HEK293 (cell line): ENCODE results near the gene SPDYC.

ENCODE experiments used
- CTCF ChIA-PET: fragments of 350-600 bp; formaldehyde crosslinking; extraction: SDS; loops from one replicate; lab custom pipeline; 2021; ENCODE audit warnings: antibody characterized with exemption; lab: Yijun Ruan, JAX
- POLR2A ChIA-PET: fragments of 300-600 bp; formaldehyde crosslinking; extraction: SDS; loops from one replicate; lab custom pipeline; 2020; ENCODE audit warnings: antibody characterized with exemption, inconsistent platforms; lab: Yijun Ruan, JAX
- H3K27ac ChIP-seq: fragments of 200-500 bp; sonication (Bioruptor generic); 2 replicates; pipeline ENCODE4 v1.5.1; 2014; ENCODE audit warnings: low read depth, low read length, control low read depth, inconsistent platforms; ENCODE audit errors: extremely low read depth
- H3K36me3 ChIP-seq, 2 experiments: fragments of 200-500 bp in 1 of 2; sonication (Bioruptor generic) in 1 of 2; 1 replicate in 1 of 2; 2 replicates in 1 of 2; pipeline ENCODE4 v1.5.1; 2014 to 2017; ENCODE audit warnings: inconsistent platforms in 2 of 2, low read length in 2 of 2; ENCODE audit not compliant: control insufficient read depth in 2 of 2, insufficient read depth in 1 of 2
- H3K4me1 ChIP-seq: fragments of 200-500 bp; sonication (Bioruptor generic); 2 replicates; pipeline ENCODE4 v1.5.1; 2014; ENCODE audit warnings: mild to moderate bottlenecking, low read length, inconsistent platforms; ENCODE audit not compliant: control insufficient read depth, insufficient read depth
- H3K4me3 ChIP-seq: 2 replicates; pipeline ENCODE4 v1.5.1; 2011; ENCODE audit warnings: low read depth, mild to moderate bottlenecking, control low read depth, low read length, moderate library complexity
- H3K9me3 ChIP-seq: fragments of 200-500 bp; sonication (Bioruptor generic); 2 replicates; pipeline ENCODE4 v1.5.1; 2014; ENCODE audit warnings: low read depth, low read length, inconsistent platforms; ENCODE audit not compliant: control insufficient read depth, insufficient read depth
- GLI4 ChIP-seq: fragments of 450-650 bp; formaldehyde crosslinking; IDR thresholded peaks from 2 replicates; pipeline ENCODE4 v1.5.1; 2016; ENCODE audit warnings: missing biosample characterization, missing genetic modification characterization
- MZF1 ChIP-seq: fragments of 450-650 bp; formaldehyde crosslinking; IDR thresholded peaks from 2 replicates; pipeline ENCODE4 v1.5.1; 2017; ENCODE audit warnings: missing biosample characterization, missing genetic modification characterization, borderline replicate concordance
- ZNF335 ChIP-seq: fragments of 450-650 bp; formaldehyde crosslinking; conservative IDR thresholded peaks from 2 replicates; pipeline ENCODE4 v1.5.1; 2016; ENCODE audit warnings: missing biosample characterization, missing genetic modification characterization
- ZNF341 ChIP-seq: fragments of 450-650 bp; formaldehyde crosslinking; IDR thresholded peaks from 2 replicates; pipeline ENCODE4; 2016; ENCODE audit warnings: low read depth, missing biosample characterization, missing genetic modification characterization
- ZNF354C ChIP-seq: fragments of 450-650 bp; formaldehyde crosslinking; IDR thresholded peaks from 2 replicates; pipeline ENCODE4 v1.5.1; 2016; ENCODE audit warnings: missing biosample characterization, missing genetic modification characterization, low read depth, borderline replicate concordance
- ZNF658 ChIP-seq: fragments of 450-650 bp; formaldehyde crosslinking; IDR thresholded peaks from 2 replicates; pipeline ENCODE4; 2016; ENCODE audit warnings: missing biosample characterization, missing genetic modification characterization
- ZXDB ChIP-seq: fragments of 450-650 bp; formaldehyde crosslinking; IDR thresholded peaks from 2 replicates; pipeline ENCODE4 v1.5.1; 2016; ENCODE audit warnings: missing biosample characterization, missing genetic modification characterization
- TF ChIP-seq, protein P1 (sequence below): fragments of 450-650 bp; formaldehyde crosslinking; IDR thresholded peaks from 2 replicates; pipeline ENCODE4 v1.5.1; 2016; ENCODE audit warnings: missing biosample characterization, missing genetic modification characterization
- TF ChIP-seq, protein P2 (sequence below): fragments of 450-650 bp; formaldehyde crosslinking; IDR thresholded peaks from 2 replicates; pipeline ENCODE4 v1.5.1; 2016; ENCODE audit warnings: missing biosample characterization, missing genetic modification characterization
- TF ChIP-seq, protein P3 (sequence below): fragments of 450-650 bp; formaldehyde crosslinking; IDR thresholded peaks from 2 replicates; pipeline ENCODE4 v1.5.1; 2016; ENCODE audit warnings: missing biosample characterization, missing genetic modification characterization, low read depth
- TF ChIP-seq, protein P4 (sequence below): fragments of 450-650 bp; formaldehyde crosslinking; IDR thresholded peaks from 2 replicates; pipeline ENCODE4 v1.5.1; 2016; ENCODE audit warnings: missing biosample characterization, missing genetic modification characterization

SPDYC gene

DNA sequence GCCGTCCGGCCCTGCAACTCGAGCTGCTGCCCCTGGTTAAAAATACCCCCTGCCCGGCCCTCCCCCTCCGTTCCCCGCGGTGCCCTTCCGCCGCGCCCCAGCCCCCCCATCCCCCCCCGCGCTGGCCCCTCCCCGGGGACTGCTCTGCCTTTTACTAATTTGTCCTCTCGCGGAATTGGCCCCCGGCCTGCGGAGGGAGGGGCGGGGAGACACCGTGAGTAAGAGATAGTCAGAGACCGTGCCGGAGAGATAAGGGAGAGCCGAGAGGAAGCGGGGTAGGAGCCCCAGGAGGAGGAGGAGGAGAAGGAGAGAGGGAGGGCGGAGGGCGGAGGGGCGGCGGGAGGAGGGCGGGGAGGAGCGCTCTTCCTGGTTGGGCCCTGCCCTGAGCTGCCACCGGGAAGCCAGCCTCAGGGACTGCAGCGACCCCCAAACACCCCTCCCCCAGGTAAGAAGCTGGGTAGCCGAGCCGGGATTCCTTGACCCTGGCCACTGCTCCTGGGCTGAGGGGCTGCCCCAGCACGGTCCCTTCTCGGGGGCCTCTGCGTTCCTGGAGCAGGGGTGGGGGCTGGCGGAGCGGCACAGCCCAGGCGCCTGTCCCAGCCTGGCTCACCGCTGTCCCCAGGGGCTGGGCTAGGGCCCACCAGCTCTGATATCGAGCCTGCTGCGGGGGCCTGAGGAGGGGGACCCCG is 11.7 kb downstream of the SPDYC start, which contains the start of gene CAPN1 (continued):
- TF ChIP-seq MZF1 (tag by site-specific recombination) (no peak), GLI4 (tag by site-specific recombination) (no peak), ZNF335 (tag by site-specific recombination) (peak; percentile 92), ZNF354C (tag by site-specific recombination) (no peak), ZNF341 (tag by site-specific recombination) (peak; percentile 97), ZXDB (tag by site-specific recombination) (0 out of 2 replicates have a peak, but pooled peaks have one; percentile 41)
- TF ChIP-seq, protein P1, sequence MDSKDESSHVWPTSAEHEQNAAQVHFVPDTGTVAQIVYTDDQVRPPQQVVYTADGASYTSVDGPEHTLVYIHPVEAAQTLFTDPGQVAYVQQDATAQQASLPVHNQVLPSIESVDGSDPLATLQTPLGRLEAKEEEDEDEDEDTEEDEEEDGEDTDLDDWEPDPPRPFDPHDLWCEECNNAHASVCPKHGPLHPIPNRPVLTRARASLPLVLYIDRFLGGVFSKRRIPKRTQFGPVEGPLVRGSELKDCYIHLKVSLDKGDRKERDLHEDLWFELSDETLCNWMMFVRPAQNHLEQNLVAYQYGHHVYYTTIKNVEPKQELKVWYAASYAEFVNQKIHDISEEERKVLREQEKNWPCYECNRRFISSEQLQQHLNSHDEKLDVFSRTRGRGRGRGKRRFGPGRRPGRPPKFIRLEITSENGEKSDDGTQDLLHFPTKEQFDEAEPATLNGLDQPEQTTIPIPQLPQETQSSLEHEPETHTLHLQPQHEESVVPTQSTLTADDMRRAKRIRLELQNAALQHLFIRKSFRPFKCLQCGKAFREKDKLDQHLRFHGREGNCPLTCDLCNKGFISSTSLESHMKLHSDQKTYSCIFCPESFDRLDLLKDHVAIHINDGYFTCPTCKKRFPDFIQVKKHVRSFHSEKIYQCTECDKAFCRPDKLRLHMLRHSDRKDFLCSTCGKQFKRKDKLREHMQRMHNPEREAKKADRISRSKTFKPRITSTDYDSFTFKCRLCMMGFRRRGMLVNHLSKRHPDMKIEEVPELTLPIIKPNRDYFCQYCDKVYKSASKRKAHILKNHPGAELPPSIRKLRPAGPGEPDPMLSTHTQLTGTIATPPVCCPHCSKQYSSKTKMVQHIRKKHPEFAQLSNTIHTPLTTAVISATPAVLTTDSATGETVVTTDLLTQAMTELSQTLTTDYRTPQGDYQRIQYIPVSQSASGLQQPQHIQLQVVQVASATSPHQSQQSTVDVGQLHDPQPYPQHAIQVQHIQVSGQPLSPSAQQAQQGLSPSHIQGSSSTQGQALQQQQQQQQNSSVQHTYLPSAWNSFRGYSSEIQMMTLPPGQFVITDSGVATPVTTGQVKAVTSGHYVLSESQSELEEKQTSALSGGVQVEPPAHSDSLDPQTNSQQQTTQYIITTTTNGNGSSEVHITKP (tag by site-specific recombination) = no peak
- TF ChIP-seq, protein P2, sequence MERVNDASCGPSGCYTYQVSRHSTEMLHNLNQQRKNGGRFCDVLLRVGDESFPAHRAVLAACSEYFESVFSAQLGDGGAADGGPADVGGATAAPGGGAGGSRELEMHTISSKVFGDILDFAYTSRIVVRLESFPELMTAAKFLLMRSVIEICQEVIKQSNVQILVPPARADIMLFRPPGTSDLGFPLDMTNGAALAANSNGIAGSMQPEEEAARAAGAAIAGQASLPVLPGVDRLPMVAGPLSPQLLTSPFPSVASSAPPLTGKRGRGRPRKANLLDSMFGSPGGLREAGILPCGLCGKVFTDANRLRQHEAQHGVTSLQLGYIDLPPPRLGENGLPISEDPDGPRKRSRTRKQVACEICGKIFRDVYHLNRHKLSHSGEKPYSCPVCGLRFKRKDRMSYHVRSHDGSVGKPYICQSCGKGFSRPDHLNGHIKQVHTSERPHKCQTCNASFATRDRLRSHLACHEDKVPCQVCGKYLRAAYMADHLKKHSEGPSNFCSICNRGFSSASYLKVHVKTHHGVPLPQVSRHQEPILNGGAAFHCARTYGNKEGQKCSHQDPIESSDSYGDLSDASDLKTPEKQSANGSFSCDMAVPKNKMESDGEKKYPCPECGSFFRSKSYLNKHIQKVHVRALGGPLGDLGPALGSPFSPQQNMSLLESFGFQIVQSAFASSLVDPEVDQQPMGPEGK (tag by site-specific recombination) = peak; percentile 61
- TF ChIP-seq, protein P3, sequence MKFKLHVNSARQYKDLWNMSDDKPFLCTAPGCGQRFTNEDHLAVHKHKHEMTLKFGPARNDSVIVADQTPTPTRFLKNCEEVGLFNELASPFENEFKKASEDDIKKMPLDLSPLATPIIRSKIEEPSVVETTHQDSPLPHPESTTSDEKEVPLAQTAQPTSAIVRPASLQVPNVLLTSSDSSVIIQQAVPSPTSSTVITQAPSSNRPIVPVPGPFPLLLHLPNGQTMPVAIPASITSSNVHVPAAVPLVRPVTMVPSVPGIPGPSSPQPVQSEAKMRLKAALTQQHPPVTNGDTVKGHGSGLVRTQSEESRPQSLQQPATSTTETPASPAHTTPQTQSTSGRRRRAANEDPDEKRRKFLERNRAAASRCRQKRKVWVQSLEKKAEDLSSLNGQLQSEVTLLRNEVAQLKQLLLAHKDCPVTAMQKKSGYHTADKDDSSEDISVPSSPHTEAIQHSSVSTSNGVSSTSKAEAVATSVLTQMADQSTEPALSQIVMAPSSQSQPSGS = no peak
- TF ChIP-seq, all 188 proteins: peak for 13

DNA sequence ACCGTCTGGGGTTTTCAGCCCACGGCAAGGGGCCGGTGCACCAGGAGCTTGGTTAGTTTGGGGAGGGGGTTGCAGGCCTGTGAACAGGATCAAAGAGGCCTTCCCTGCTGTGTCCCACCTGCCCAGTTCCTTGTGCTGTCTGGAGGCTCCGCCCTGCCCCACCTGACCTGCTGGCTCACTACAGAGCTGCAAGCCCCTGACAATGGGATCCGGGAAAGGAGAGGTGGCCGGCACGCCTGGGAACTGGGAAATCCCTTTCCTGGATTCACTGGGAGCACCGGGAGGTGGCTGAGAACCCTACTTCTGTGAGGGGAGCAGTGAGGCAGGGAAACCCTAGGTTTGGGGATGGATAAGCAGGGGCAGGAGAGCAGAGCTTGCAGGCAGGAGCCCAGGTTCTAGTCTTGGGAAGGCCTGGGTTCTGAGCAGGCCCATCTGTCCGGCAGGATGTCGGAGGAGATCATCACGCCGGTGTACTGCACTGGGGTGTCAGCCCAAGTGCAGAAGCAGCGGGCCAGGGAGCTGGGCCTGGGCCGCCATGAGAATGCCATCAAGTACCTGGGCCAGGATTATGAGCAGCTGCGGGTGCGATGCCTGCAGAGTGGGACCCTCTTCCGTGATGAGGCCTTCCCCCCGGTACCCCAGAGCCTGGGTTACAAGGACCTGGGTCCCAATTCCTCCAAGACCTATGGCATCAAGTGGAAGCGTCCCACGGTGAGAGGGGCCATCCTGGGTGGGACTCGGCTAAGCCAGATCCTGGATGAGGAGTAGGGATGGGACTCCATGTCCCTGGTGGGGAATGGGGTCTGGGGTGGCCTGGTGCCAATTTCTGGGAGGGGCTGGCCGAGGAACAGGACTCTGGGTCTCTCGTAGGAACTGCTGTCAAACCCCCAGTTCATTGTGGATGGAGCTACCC is 12.5 kb downstream of the SPDYC start:
- peak overlapping the region; percentile 91 for H3K4me3 ChIP-seq
- peaks cover 0 to 42% of the 10 kb centered on the region in 2 experiments; a peak in 1 of 3 replicates for H3K36me3 ChIP-seq
- no peaks in the 10 kb centered on the region for H3K4me1 ChIP-seq
- no peaks in the 10 kb centered on the region for H3K9me3 ChIP-seq
- ChIA-PET CTCF (interaction anchor here (0.6 to 2.0 kb wide), 9 partner anchors 14 to 218 kb away, joined by 3 to 6 read pairs (median 3); partner anchors contain the start of gene ZNHIT2), POLR2A (interaction anchor here (0.7 to 2.8 kb wide), 11 partner anchors 35 to 404 kb away, joined by 3 to 23 read pairs (median 6); partner anchors contain the start of genes FAU, MRPL49, POLA2 and TM7SF2)
- peak overlapping the region; percentile 80; the same call in 1 of the 2 replicates for H3K27ac ChIP-seq
- peak; percentile 78 for TF ChIP-seq ZNF335 (tag by site-specific recombination)
- no peak for TF ChIP-seq ZNF658 (tag by site-specific recombination)
- TF ChIP-seq, protein P1 (tag by site-specific recombination) = peak; percentile 38; the same call in 1 of the 2 replicates
- TF ChIP-seq, protein P4, sequence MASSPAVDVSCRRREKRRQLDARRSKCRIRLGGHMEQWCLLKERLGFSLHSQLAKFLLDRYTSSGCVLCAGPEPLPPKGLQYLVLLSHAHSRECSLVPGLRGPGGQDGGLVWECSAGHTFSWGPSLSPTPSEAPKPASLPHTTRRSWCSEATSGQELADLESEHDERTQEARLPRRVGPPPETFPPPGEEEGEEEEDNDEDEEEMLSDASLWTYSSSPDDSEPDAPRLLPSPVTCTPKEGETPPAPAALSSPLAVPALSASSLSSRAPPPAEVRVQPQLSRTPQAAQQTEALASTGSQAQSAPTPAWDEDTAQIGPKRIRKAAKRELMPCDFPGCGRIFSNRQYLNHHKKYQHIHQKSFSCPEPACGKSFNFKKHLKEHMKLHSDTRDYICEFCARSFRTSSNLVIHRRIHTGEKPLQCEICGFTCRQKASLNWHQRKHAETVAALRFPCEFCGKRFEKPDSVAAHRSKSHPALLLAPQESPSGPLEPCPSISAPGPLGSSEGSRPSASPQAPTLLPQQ (tag by site-specific recombination) = peak; percentile 14; the same call in 1 of the 2 replicates
- 0 out of 2 replicates have a peak, but pooled peaks have one; percentile 9 for TF ChIP-seq ZXDB (tag by site-specific recombination)
